ENCODE results near the gene ZDHHC11B.
"Not testable (repeated sequence)": the region's sequence is repeated elsewhere in the genome, so short reads cannot be mapped to it uniquely, and the experiment has no call there.

The ZDHHC11B gene

DNA sequence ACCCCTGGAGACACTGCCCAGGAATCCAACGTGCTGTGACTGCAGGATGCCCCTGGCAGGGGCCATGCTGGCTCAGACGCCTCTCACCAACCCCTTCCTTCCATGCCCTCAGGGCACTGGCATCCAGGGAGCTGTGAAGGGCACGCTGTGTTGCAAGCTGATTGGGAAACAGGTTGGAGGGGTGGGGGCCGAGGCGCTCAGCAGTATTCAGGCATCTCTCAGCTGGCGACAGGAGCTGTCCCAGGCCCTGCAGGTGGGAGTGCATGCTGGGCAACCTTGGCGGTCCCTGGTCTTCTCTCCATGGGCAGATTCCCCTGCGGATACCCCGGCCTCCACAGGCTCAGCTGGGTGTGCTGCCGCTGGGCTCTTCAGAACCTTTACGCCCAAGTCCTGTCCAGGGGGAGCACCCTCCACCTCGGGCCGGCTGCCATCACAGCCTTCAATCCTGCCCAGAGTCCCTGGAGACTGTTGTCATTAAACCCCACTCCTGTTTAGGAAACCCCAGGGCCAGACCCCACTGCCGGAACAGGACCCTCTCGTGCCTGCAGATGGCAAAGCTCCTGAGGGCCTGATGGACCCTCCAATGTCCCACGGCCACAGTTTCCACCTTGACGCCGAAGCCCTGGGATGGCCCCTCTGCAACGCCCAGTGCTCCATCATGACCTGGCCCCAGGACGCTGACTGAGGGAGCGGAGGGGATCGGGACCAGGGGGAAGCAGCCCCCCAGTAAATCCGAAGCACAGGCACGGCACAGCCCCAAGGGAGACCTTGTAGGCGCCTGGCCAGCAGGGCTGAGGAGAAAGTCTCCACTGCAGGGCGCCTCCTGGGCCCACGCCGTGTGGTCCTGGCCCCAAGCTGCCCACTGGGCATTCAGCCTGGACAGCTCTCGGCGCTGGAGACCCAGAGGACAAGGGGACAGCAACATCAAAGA is 100.7 kb downstream of the ZDHHC11B start:
- no peak overlapping the region for H3K27ac ChIP-seq (ENCODE audit: low read length)
- H3K27me3 ChIP-seq (ENCODE audit: control insufficient read depth, insufficient read depth, low read length): no peaks in the 10 kb centered on the region
- no peak for DNase-seq (ENCODE audit: low read depth, low spot score)
- no peak overlapping the region for H3K4me3 ChIP-seq (ENCODE audit: low read length)
- no peaks in the 10 kb centered on the region for H3K9me3 ChIP-seq (ENCODE audit: control insufficient read depth, insufficient read depth, low read length)
- H3K4me1 ChIP-seq (ENCODE audit: control insufficient read depth, insufficient read depth, low read length): no peaks in the 10 kb centered on the region
- WGBS (ENCODE audit: insufficient coverage, insufficient read length): no CpG with 5 or more reads among the region's 30 CpGs
- H3K36me3 ChIP-seq (ENCODE audit: control insufficient read depth, insufficient read depth, low read length): no peaks in the 10 kb centered on the region

DNA sequence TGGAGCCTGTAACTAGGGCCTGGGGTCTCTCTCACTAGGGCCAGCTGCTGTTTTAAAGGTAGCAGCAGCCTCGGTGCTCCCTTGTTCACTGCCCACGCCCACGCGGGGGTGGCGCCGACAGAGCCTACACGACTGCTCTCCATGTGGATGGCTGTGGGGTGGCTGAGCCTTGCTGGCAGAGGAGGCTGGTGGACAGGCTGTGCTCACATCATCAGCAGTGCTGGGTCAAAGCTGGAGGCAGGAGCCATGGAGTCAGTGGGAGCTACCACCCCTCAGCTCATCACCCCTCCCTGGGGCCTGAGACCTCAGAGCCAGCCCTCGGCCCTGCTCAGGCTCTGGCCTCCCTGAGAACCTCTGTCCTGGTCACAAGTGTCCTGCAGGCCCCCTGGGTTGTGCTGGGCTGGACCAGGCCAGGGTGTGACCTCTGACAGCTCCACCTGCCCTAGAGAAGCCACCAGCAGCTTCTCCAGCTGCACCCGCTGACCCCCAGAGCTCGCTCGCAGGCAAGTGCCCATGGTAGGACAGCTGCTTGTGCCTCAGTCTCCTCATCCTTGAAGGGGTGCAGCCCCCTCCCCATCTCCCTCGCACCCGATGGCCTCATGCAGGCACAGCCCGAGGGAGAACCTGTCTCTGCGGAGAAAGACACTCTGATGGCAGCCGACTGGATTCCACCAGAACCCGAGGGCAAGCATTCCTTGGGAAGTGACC is 101.7 kb downstream of the ZDHHC11B start:
- not testable (repeated sequence) for H3K36me3 ChIP-seq (ENCODE audit: control insufficient read depth, insufficient read depth, low read length); H3K4me1 ChIP-seq (ENCODE audit: control insufficient read depth, insufficient read depth, low read length); H3K4me3 ChIP-seq (ENCODE audit: low read length); H3K27ac ChIP-seq (ENCODE audit: low read length); H3K27me3 ChIP-seq (ENCODE audit: control insufficient read depth, insufficient read depth, low read length); DNase-seq (ENCODE audit: low read depth, low spot score); H3K9me3 ChIP-seq (ENCODE audit: control insufficient read depth, insufficient read depth, low read length)
- WGBS (ENCODE audit: insufficient coverage, insufficient read length): no CpG with 5 or more reads among the region's 17 CpGs

DNA sequence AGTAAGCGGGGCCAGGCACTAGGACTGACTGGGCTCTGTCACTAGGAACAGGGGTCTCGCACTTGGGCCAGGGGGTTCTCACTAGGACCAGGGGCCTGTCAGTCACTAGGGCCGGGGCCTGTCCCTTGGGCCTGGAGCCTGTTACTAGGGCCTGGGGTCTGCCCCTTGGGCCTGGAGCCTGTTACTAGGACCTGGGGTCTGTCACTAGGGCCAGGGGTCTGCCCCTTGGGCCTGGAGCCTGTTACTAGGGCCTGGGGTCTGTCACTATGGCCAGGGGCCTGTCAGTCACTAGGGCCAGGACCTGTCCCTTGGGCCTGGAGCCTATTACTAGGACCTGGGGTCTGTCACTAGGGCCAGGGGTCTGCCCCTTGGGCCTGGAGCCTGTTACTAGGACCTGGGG is 102.3 kb downstream of the ZDHHC11B start:
- not testable (repeated sequence) for H3K27ac ChIP-seq (ENCODE audit: low read length); DNase-seq (ENCODE audit: low read depth, low spot score); H3K27me3 ChIP-seq (ENCODE audit: control insufficient read depth, insufficient read depth, low read length); H3K4me3 ChIP-seq (ENCODE audit: low read length); H3K36me3 ChIP-seq (ENCODE audit: control insufficient read depth, insufficient read depth, low read length); H3K4me1 ChIP-seq (ENCODE audit: control insufficient read depth, insufficient read depth, low read length); H3K9me3 ChIP-seq (ENCODE audit: control insufficient read depth, insufficient read depth, low read length)
- no CpG with 5 or more reads among the region's 3 CpGs for WGBS (ENCODE audit: insufficient coverage, insufficient read length)

DNA sequence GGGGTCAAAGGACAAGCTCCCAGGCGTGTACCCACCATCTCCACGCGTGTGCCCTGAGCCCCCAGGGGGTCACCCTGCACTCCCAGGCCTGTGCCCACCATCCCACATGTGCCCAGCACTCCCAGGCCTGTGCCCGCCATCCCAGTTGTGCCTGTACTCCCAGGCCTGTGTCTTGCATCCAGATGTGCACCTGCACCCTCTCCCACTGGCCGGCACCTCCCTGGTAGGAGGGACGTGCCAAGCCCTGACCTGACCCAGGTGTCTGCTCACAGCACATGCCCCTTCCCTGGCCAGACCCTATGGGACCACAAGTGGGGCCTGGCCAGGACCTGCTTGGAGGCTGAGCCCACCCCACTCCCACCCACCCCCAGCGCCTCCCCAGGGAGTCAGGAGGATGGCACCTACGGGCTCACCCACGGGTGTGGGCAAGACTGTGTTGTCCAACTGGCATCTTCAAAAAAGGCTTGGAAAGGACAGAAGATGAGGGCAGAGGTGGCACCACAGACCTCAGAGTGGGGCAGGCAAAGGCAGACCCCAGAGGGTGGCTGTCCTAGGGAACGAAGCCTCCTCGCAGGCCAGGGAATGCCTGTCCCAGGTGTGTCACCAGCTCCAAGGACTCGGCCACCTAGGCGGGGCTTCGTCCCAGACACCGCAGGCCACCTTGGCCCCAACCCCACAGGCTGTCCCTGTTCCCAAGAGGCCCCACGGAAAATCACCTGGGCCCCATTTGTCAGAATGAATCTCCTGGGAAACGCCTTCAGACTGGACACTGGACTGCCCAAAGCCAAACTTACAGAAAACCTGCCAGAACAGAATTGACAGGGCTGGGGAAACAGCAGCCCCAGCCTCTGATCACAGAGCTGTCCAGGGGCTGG is 103.0 kb downstream of the ZDHHC11B start:
- DNase-seq (ENCODE audit: low read depth, low spot score); H3K4me1 ChIP-seq (ENCODE audit: control insufficient read depth, insufficient read depth, low read length); H3K27ac ChIP-seq (ENCODE audit: low read length); H3K9me3 ChIP-seq (ENCODE audit: control insufficient read depth, insufficient read depth, low read length); H3K27me3 ChIP-seq (ENCODE audit: control insufficient read depth, insufficient read depth, low read length); H3K4me3 ChIP-seq (ENCODE audit: low read length); H3K36me3 ChIP-seq (ENCODE audit: control insufficient read depth, insufficient read depth, low read length): not testable (repeated sequence)
- no CpG with 5 or more reads among the region's 17 CpGs for WGBS (ENCODE audit: insufficient coverage, insufficient read length)

DNA sequence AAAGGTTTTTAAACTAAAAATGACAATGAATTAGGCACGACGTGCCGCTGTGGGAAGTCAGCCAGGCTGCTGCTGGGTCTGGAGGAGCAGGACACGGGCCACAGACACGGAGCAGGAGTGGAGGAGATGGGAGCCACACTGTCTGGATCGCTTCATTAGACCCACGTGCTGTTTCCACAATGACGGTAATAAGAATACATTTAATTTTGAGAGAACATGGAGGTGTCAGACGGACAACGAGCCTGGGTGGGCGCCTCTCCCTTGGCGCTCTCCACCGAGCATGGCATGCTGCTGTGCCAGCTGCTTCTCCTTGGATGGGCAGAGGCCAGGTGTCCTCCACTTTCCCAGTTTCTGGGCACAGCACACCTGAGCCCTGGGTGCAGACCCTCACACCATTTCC is 103.7 kb downstream of the ZDHHC11B start:
- not testable (repeated sequence) for DNase-seq (ENCODE audit: low read depth, low spot score); H3K9me3 ChIP-seq (ENCODE audit: control insufficient read depth, insufficient read depth, low read length); H3K4me3 ChIP-seq (ENCODE audit: low read length); H3K27ac ChIP-seq (ENCODE audit: low read length); H3K36me3 ChIP-seq (ENCODE audit: control insufficient read depth, insufficient read depth, low read length); H3K4me1 ChIP-seq (ENCODE audit: control insufficient read depth, insufficient read depth, low read length); H3K27me3 ChIP-seq (ENCODE audit: control insufficient read depth, insufficient read depth, low read length)
- WGBS (ENCODE audit: insufficient coverage, insufficient read length): no CpG with 5 or more reads among the region's 13 CpGs

DNA sequence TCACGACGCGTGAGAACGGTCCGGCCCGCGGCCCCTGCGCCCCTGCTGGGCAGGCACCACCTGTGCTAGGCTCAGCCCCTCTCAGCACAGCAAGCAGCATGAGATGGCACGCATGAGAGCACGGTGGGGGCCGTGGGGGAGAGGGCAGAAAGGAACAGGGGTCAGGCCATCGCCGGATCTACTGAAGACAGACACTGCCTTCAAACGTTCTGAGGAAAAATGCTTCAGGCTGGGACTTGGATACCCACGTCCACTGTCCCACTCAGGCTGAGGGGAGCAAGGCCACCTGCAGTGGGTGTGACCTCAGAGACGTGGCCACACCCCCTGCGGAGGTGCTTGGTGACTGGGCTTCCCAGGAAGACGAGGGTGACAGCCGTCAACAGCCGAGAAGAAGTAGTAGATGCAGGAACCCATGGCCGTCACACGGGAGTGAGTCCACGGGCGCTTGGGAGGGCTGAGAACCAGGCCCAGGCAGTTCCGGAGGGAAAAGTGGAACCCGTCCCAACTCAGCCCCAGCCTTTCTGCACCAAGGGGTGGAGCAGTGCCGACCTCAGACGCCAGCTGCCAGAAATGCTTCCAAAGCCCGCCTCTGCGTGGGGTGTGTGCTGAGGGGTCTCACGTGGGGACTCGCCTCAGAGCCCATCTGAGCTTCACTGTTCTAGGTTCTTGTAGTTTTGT is 104.3 kb downstream of the ZDHHC11B start:
- not testable (repeated sequence) for DNase-seq (ENCODE audit: low read depth, low spot score); H3K4me1 ChIP-seq (ENCODE audit: control insufficient read depth, insufficient read depth, low read length); H3K27ac ChIP-seq (ENCODE audit: low read length); H3K9me3 ChIP-seq (ENCODE audit: control insufficient read depth, insufficient read depth, low read length); H3K27me3 ChIP-seq (ENCODE audit: control insufficient read depth, insufficient read depth, low read length); H3K4me3 ChIP-seq (ENCODE audit: low read length); H3K36me3 ChIP-seq (ENCODE audit: control insufficient read depth, insufficient read depth, low read length)
- WGBS (ENCODE audit: insufficient coverage, insufficient read length): no CpG with 5 or more reads among the region's 32 CpGs

DNA sequence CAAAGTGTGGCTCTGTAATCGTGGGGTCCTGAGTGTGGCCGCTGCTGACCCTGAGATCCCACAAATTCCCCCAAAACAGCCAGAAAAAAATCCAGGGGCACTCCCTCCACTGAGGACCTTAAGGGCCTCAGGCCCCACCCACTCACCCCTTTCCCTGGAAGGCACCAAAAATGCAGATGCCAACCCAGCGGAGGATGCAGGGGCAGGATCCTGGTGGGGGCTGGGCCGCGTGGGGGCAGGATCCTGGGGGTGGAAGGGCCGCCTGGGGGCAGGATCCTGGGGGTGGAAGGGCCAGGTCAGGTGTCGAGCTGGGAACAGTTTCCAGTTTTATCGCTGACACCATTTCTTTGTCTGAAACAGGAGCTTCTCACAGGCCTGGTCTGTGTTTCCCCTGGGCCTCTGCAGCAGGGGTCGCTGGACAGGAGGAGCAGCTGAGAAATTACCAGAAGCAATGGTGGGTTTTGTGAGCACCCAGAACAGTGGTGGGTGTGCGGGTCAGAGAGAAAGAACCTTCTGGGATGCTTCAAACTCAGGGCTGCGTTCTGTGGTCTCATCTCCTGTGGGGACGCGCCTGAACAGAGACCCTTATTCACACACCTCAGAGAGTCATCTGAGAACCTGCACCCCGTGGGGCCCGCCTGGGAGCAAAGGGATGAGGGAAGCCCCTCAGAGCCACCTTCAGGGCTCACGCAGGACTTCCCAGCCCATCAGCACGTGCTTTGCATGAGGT is 105.2 kb downstream of the ZDHHC11B start:
- WGBS (ENCODE audit: insufficient coverage, insufficient read length): no CpG with 5 or more reads among the region's 17 CpGs
- H3K4me1 ChIP-seq (ENCODE audit: control insufficient read depth, insufficient read depth, low read length); H3K9me3 ChIP-seq (ENCODE audit: control insufficient read depth, insufficient read depth, low read length); DNase-seq (ENCODE audit: low read depth, low spot score); H3K4me3 ChIP-seq (ENCODE audit: low read length); H3K27me3 ChIP-seq (ENCODE audit: control insufficient read depth, insufficient read depth, low read length); H3K36me3 ChIP-seq (ENCODE audit: control insufficient read depth, insufficient read depth, low read length); H3K27ac ChIP-seq (ENCODE audit: low read length): not testable (repeated sequence)

DNA sequence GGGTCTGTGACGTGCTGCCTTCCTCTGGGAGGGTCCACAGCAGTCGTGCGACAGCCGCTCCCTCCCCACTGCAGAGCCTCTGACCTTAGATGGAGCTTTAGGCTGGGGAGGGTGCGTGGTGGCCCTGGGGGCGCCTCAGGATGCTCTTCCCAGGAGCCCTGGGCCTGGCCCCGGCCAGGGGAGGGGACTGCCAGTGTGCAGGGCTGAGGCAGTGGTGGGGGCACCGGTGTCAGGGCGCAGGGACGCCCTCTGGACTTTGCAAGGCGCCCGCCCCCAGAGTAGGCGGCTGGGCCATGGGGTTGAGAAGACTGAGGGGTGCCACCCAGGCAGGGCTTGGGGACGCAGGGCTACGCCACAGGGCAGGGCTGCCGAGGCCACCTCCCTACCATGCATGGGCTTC is 106.0 kb downstream of the ZDHHC11B start:
- DNase-seq (ENCODE audit: low read depth, low spot score); H3K4me1 ChIP-seq (ENCODE audit: control insufficient read depth, insufficient read depth, low read length); H3K36me3 ChIP-seq (ENCODE audit: control insufficient read depth, insufficient read depth, low read length); H3K27ac ChIP-seq (ENCODE audit: low read length); H3K9me3 ChIP-seq (ENCODE audit: control insufficient read depth, insufficient read depth, low read length); H3K4me3 ChIP-seq (ENCODE audit: low read length); H3K27me3 ChIP-seq (ENCODE audit: control insufficient read depth, insufficient read depth, low read length): not testable (repeated sequence)
- no CpG with 5 or more reads among the region's 16 CpGs for WGBS (ENCODE audit: insufficient coverage, insufficient read length)

DNA sequence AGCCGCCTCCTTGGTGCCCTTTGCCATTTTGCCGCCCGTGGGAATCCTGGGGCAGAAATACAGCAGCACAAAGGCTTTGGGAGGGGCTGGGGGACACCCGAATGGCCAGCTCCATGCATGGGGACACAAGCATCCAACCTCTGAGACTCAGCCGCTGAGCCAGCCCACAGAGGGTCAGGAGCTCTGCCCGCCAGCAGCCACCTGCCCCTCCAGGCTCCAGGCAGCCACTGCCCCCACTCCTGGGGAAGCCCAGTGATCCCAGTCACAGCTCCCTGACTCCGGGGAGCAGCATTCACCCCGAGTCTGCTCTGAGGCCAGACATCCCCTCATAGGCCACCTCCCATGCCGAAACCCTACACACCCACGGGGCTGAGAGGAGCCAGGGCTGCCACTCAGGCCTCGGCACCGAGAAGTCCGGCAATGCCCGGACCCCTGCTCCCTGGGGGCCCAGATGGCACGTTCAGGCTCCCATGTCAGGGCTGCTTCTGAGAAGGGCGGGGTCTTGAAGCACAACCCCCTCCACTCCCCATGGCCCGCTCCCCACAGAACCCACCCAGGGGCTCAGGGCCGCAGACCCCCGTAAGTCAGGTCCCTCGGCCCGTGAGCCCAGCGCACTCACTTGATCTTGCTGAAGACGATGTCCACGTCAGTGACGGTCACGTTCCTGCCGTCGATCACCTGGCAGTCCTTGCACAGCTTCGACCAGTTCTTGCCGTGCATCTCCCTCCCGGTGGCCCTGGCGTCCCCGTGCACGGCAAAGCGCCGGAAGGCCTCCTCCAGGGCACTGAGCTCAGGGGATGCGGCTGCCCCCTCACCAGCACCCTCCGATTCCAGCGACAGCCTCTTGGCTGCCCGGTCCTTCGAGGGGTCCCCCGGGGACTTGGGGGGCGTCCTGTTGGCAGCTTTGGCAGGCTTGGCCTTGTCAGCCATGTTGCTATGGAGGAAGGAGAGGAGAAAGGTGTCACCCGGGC is 107.1 kb downstream of the ZDHHC11B start:
- H3K27me3 ChIP-seq (ENCODE audit: control insufficient read depth, insufficient read depth, low read length): no peaks in the 10 kb centered on the region
- no peaks in the 10 kb centered on the region; the same call in 1 of the 2 replicates for H3K36me3 ChIP-seq (ENCODE audit: control insufficient read depth, insufficient read depth, low read length)
- H3K27ac ChIP-seq (ENCODE audit: low read length): no peak overlapping the region
- WGBS (ENCODE audit: insufficient coverage, insufficient read length): no CpG with 5 or more reads among the region's 44 CpGs
- H3K9me3 ChIP-seq (ENCODE audit: control insufficient read depth, insufficient read depth, low read length): no peaks in the 10 kb centered on the region
- peaks cover 6% of the 10 kb centered on the region; the same call in 1 of the 2 replicates for H3K4me1 ChIP-seq (ENCODE audit: control insufficient read depth, insufficient read depth, low read length)
- no peak for DNase-seq (ENCODE audit: low read depth, low spot score)
- no peak overlapping the region for H3K4me3 ChIP-seq (ENCODE audit: low read length)
